GM21447 (cell line): ENCODE measurements around the gene ESYT2.
A peak's percentile ranks its signal among the peaks of the same experiment; 100 is the strongest.

Experiments used
- ATAC-seq: cut with Tn5 transposase; IDR thresholded peaks from one replicate; pipeline ENCODE4 v1.9.1; 2021; ENCODE audit not compliant: unreplicated experiment

The ESYT2 gene

GRCh38 chr7:158828133-158829020 lies 932 bp downstream of the ESYT2 start:
- peak; percentile 1 for ATAC-seq

- no peak for ATAC-seq
Measured at GRCh38 chr7:158827411-158828132, 1.7 kb downstream of the ESYT2 start.

- ATAC-seq = no peak
Measured at GRCh38 chr7:158825628-158826289, 3.5 kb downstream of the ESYT2 start.

- peak; percentile 79 for ATAC-seq
Measured at GRCh38 chr7:158824028-158824427, 5.3 kb downstream of the ESYT2 start.

GRCh38 chr7:158821171-158822031 lies 7.9 kb downstream of the ESYT2 start:
- ATAC-seq = no peak

GRCh38 chr7:158820656-158821055 lies 8.7 kb downstream of the ESYT2 start:
- ATAC-seq = no peak

- no peak for ATAC-seq
Measured at GRCh38 chr7:158819571-158820203, 9.6 kb downstream of the ESYT2 start.

- peak; percentile 80 for ATAC-seq
Measured at GRCh38 chr7:158818325-158819213, 10.7 kb downstream of the ESYT2 start.

- ATAC-seq = no peak
Measured at GRCh38 chr7:158816995-158817394, 12.3 kb downstream of the ESYT2 start.

GRCh38 chr7:158816271-158816670 lies 13.0 kb downstream of the ESYT2 start:
- ATAC-seq = no peak

- no peak for ATAC-seq
Measured at GRCh38 chr7:158815800-158816128, 13.5 kb downstream of the ESYT2 start.

- ATAC-seq = no peak
Measured at GRCh38 chr7:158815083-158815799, 14.1 kb downstream of the ESYT2 start.

GRCh38 chr7:158814637-158815036 lies 14.7 kb downstream of the ESYT2 start:
- ATAC-seq = no peak

- no peak for ATAC-seq
Measured at GRCh38 chr7:158812684-158813083, 16.6 kb downstream of the ESYT2 start.

- no peak for ATAC-seq
Measured at GRCh38 chr7:158811894-158812293, 17.4 kb downstream of the ESYT2 start.

- no peak for ATAC-seq
Measured at GRCh38 chr7:158811461-158811860, 17.8 kb downstream of the ESYT2 start.

- no peak for ATAC-seq
Measured at GRCh38 chr7:158810846-158811245, 18.5 kb downstream of the ESYT2 start.

- ATAC-seq = peak; percentile 88
Measured at GRCh38 chr7:158809596-158809995, 19.7 kb downstream of the ESYT2 start.

GRCh38 chr7:158808126-158808525 lies 21.2 kb downstream of the ESYT2 start:
- ATAC-seq = no peak
